Measurements from ENCODE around the gene SYNGAP1. TPM values are rescaled to one million over a fixed set of nuclear protein-coding genes. Genes with fewer than 3 reads are reported as not detected.
"Not testable (repeated sequence)": the region's sequence is repeated elsewhere in the genome, so short reads cannot be mapped to it uniquely, and the experiment has no call there.

Gene SYNGAP1
- total RNA-seq, 1 donor from 2014 or later = 56.6 TPM

GRCh38 chr6:33483678-33484077 is 63.8 kb downstream of the SYNGAP1 start:
- H3K36me3 Mint-ChIP-seq (ENCODE audit: low read depth) = no peaks in the 10 kb centered on the region
- H3K27me3 Mint-ChIP-seq (ENCODE audit: insufficient read depth) = peaks cover 9% of the 10 kb centered on the region
- no peak overlapping the region for H3K4me3 Mint-ChIP-seq
- DNase-seq (ENCODE audit: low spot score) = no peak
- no peak overlapping the region for H3K27ac Mint-ChIP-seq
- peaks cover 7% of the 10 kb centered on the region for H3K4me1 Mint-ChIP-seq (ENCODE audit: low read depth)
- no peaks in the 10 kb centered on the region for H3K9me3 Mint-ChIP-seq
- intact Hi-C loops (cut with micrococcal nuclease) = no loop called here

- DNase-seq (ENCODE audit: low spot score); H3K9me3 Mint-ChIP-seq; H3K4me1 Mint-ChIP-seq (ENCODE audit: low read depth); H3K36me3 Mint-ChIP-seq (ENCODE audit: low read depth); H3K27ac Mint-ChIP-seq; intact Hi-C loops (cut with micrococcal nuclease); H3K27me3 Mint-ChIP-seq (ENCODE audit: insufficient read depth); H3K4me3 Mint-ChIP-seq: not testable (repeated sequence)
Observed at GRCh38 chr6:33484673-33485262, 64.9 kb downstream of the SYNGAP1 start.

DNA sequence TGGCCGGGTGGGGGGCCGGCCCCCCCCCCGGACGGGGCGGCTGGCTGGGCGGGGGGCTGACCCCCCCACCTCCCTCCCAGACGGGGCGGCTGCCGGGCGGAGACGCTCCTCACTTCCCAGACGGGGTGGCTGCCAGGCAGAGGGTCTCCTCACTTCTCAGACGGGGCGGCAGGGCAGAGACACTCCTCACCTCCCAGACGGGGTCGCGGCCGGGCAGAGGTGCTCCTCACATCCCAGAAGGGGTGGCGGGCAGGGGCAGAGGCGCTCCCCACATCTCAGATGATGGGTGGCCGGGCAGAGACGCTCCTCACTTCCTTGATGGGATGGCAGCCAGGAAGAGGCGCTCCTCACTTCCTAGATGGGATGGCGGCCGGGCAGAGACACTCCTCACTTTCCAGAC is 65.8 kb downstream of the SYNGAP1 start:
- H3K9me3 Mint-ChIP-seq; H3K27ac Mint-ChIP-seq; H3K36me3 Mint-ChIP-seq (ENCODE audit: low read depth); intact Hi-C loops (cut with micrococcal nuclease); H3K4me1 Mint-ChIP-seq (ENCODE audit: low read depth); H3K27me3 Mint-ChIP-seq (ENCODE audit: insufficient read depth); DNase-seq (ENCODE audit: low spot score); H3K4me3 Mint-ChIP-seq: not testable (repeated sequence)

DNA sequence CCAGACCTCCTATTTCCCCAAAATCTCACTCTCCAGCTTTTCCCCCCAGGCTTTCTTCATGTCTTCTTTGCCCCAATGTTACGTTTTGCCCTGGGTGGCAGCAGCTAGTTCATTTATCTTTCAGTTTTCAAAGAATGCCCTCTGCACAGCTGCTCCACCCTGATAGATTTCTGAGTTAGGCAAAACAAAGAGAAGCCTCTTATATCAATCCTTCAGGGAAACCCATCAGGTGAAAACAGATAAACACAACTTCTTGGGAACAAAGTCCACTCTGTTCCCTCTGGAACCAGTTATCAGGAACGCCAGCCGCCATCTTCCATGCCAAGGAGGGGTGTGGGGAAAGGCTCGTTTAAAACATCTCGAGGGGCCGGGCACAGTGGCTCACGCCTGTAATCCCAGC is 68.5 kb downstream of the SYNGAP1 start:
- Mint-ChIP-seq H3K4me1 (ENCODE audit: low read depth) (peaks cover 7% of the 10 kb centered on the region), H3K27me3 (ENCODE audit: insufficient read depth) (peaks cover 4% of the 10 kb centered on the region), H3K27ac (no peak overlapping the region), H3K4me3 (no peak overlapping the region), H3K36me3 (ENCODE audit: low read depth) (no peaks in the 10 kb centered on the region), H3K9me3 (no peaks in the 10 kb centered on the region)
- no peak for DNase-seq (ENCODE audit: low spot score)
- intact Hi-C loops (cut with micrococcal nuclease) = no loop called here

DNA sequence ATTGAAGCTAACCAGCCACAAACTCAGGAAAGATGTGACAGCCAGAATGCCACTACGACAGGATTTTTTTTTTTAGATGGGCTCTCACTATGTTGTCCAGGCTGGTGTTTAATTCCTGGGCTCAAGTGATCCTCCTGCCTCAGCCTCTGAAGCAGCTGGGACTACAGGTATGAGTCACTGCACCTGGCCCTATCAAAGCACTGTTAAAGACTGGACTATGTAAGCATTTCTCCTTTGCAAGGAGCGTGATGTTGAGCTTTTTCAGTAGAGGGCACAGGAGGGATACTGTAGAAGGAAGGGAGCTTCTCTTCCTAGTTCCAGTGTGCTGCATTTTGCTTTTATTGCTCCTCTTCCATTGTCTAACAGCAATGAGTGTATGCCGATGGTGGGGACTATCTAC is 70.3 kb downstream of the SYNGAP1 start:
- intact Hi-C loops (cut with micrococcal nuclease) = no loop called here
- Mint-ChIP-seq H3K27ac (no peak overlapping the region), H3K4me1 (ENCODE audit: low read depth) (peaks cover 7% of the 10 kb centered on the region), H3K9me3 (no peaks in the 10 kb centered on the region), H3K27me3 (ENCODE audit: insufficient read depth) (peaks cover 2% of the 10 kb centered on the region), H3K4me3 (no peak overlapping the region), H3K36me3 (ENCODE audit: low read depth) (no peaks in the 10 kb centered on the region)
- no peak for DNase-seq (ENCODE audit: low spot score)

DNA sequence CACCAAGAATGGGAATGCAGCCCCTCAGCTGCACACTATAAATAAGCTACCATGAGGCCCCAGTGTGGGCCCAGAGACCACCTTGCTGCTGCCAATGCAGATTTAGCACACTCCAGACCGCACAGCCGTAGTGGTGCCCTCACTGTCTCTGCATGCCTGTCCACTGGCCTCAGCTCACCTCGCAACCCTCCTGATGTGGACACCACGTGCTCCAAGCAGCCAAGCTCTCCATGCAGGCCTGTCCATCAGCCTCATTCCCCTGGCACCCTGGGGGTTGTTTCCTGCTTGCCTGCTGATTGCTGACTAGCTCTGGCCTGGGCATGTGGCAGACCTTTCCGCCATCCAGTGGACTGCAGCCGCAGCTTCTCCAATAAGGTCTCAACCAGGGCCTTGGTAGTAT is 70.8 kb downstream of the SYNGAP1 start:
- H3K9me3 Mint-ChIP-seq = no peaks in the 10 kb centered on the region
- H3K4me3 Mint-ChIP-seq = no peak overlapping the region
- H3K27ac Mint-ChIP-seq = no peak overlapping the region
- H3K27me3 Mint-ChIP-seq (ENCODE audit: insufficient read depth) = peaks cover 2% of the 10 kb centered on the region
- H3K4me1 Mint-ChIP-seq (ENCODE audit: low read depth) = peaks cover 7% of the 10 kb centered on the region
- intact Hi-C loops (cut with micrococcal nuclease) = no loop called here
- DNase-seq (ENCODE audit: low spot score) = no peak
- no peaks in the 10 kb centered on the region for H3K36me3 Mint-ChIP-seq (ENCODE audit: low read depth)

DNA sequence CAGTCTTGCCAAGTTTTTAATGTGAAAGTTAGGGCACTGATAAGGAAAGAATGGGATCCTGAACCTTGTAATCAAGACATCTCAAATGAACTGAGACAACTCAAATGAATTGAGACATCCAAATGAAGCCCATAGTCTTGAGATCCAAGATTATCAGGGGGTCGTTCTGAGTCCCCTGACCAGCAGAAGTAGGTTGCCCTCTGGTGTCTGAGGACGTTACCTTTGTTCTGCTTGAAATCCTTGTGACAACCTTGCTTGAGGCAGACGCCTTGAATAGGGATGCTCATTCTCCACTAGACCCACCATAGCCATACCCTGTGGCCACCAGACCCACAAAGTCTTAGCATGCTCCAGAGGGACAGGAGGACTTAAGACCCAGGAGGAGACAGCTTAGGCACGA is 72.2 kb downstream of the SYNGAP1 start:
- Mint-ChIP-seq H3K9me3 (no peaks in the 10 kb centered on the region), H3K4me3 (no peak overlapping the region), H3K27me3 (ENCODE audit: insufficient read depth) (peaks cover 4% of the 10 kb centered on the region), H3K36me3 (ENCODE audit: low read depth) (no peaks in the 10 kb centered on the region), H3K4me1 (ENCODE audit: low read depth) (peaks cover 7% of the 10 kb centered on the region), H3K27ac (no peak overlapping the region)
- DNase-seq (ENCODE audit: low spot score) = no peak
- intact Hi-C loops (cut with micrococcal nuclease) = no loop called here

GRCh38 chr6:33497157-33497556 is 77.3 kb downstream of the SYNGAP1 start:
- no peaks in the 10 kb centered on the region for H3K36me3 Mint-ChIP-seq (ENCODE audit: low read depth)
- no peaks in the 10 kb centered on the region for H3K4me1 Mint-ChIP-seq (ENCODE audit: low read depth)
- no peak overlapping the region for H3K27ac Mint-ChIP-seq
- DNase-seq (ENCODE audit: low spot score) = no peak
- intact Hi-C loops (cut with micrococcal nuclease) = no loop called here
- peaks cover 4% of the 10 kb centered on the region for H3K27me3 Mint-ChIP-seq (ENCODE audit: insufficient read depth)
- H3K4me3 Mint-ChIP-seq = no peak overlapping the region
- H3K9me3 Mint-ChIP-seq = no peaks in the 10 kb centered on the region

DNA sequence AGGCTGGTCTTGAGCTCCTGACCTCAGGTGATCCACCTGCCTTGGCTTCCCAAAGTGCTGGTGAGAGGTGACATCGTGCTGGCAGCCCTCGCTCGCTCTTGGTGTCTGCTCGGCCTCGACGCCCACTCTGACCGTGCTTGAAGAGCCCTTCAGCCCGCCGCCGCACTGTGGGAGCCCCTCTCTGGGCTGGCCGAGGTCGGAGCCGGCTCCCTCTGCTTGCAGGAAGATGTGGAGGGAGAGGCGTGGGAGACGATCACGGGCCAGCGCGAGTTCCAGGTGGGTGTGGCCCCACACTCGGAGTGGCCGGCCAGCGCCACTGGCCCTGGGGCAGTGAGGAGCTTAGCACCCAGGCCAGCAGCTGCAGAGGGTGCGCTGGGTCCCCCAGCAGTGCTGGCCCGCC is 82.6 kb downstream of the SYNGAP1 start:
- Mint-ChIP-seq H3K4me1 (ENCODE audit: low read depth) (no peaks in the 10 kb centered on the region), H3K9me3 (no peaks in the 10 kb centered on the region), H3K36me3 (ENCODE audit: low read depth) (no peaks in the 10 kb centered on the region), H3K27ac (no peak overlapping the region), H3K27me3 (ENCODE audit: insufficient read depth) (peaks cover 5% of the 10 kb centered on the region), H3K4me3 (no peak overlapping the region)
- intact Hi-C loops (cut with micrococcal nuclease) = no loop called here
- no peak for DNase-seq (ENCODE audit: low spot score)

- Mint-ChIP-seq H3K36me3 (ENCODE audit: low read depth) (no peaks in the 10 kb centered on the region), H3K27me3 (ENCODE audit: insufficient read depth) (peaks cover 5% of the 10 kb centered on the region), H3K4me3 (no peak overlapping the region), H3K9me3 (no peaks in the 10 kb centered on the region), H3K4me1 (ENCODE audit: low read depth) (peaks cover 6% of the 10 kb centered on the region), H3K27ac (no peak overlapping the region)
- no peak for DNase-seq (ENCODE audit: low spot score)
- intact Hi-C loops (cut with micrococcal nuclease) = no loop called here
Observed at GRCh38 chr6:33504486-33504885, 84.6 kb downstream of the SYNGAP1 start.

Other genes starting within 250 kb of the SYNGAP1 start
- 0.61 and 0.65 TPM in 2 replicates for gene COL11A2, start 227.6 kb upstream of the SYNGAP1 start, total RNA-seq
- gene RXRB, start 219.4 kb upstream of the SYNGAP1 start, total RNA-seq = 46.6 and 47.4 TPM in 2 replicates
- gene SLC39A7, start 219.2 kb upstream of the SYNGAP1 start, total RNA-seq = 67.1 and 68.8 TPM in 2 replicates
- gene HSD17B8, start 215.4 kb upstream of the SYNGAP1 start, total RNA-seq = 14.8 and 15.2 TPM in 2 replicates
- gene RING1, start 211.6 kb upstream of the SYNGAP1 start, total RNA-seq = 50.7 and 53.4 TPM in 2 replicates
- 59.8 and 63.5 TPM in 2 replicates for gene VPS52, start 148.2 kb upstream of the SYNGAP1 start, total RNA-seq
- 2,930 and 2,946 TPM in 2 replicates for gene RPS18, start 148.0 kb upstream of the SYNGAP1 start, total RNA-seq
- gene B3GALT4, start 142.9 kb upstream of the SYNGAP1 start, total RNA-seq = 4.4 and 5.6 TPM in 2 replicates
- 113 and 123 TPM in 2 replicates for gene WDR46, start 130.8 kb upstream of the SYNGAP1 start, total RNA-seq
- gene PFDN6, start 130.5 kb upstream of the SYNGAP1 start, total RNA-seq = 122 and 126 TPM in 2 replicates
- gene RGL2, start 121.1 kb upstream of the SYNGAP1 start, total RNA-seq = 27.6 and 28.0 TPM in 2 replicates
- gene TAPBP, start 106.0 kb upstream of the SYNGAP1 start, total RNA-seq = 264 and 265 TPM in 2 replicates
- gene ZBTB22, start 102.3 kb upstream of the SYNGAP1 start, total RNA-seq = 12.5 and 14.7 TPM in 2 replicates
- gene DAXX, start 97.1 kb upstream of the SYNGAP1 start, total RNA-seq = 66.3 and 69.3 TPM in 2 replicates
- 54.7 and 59.6 TPM in 2 replicates for gene KIFC1, start 28.2 kb upstream of the SYNGAP1 start, total RNA-seq
- gene PHF1, start 9.1 kb upstream of the SYNGAP1 start, total RNA-seq = 28.7 and 38.8 TPM in 2 replicates
- gene CUTA, start 2.0 kb upstream of the SYNGAP1 start, total RNA-seq = 131 and 137 TPM in 2 replicates
- gene ZBTB9, start 34.5 kb downstream of the SYNGAP1 start, total RNA-seq = 15.8 and 17.0 TPM in 2 replicates
- 67.0 and 67.9 TPM in 2 replicates for gene BAK1, start 160.2 kb downstream of the SYNGAP1 start, total RNA-seq
- 42.7 and 42.9 TPM in 2 replicates for gene ITPR3, start 201.3 kb downstream of the SYNGAP1 start, total RNA-seq

All from activated T-helper 1 cell treated with anti-CD3 and anti-CD28 coated beads, Interleukin-12 subunit alpha, Interleukin-12 subunit beta, Interleukin-2, Interleukin-4 antibody, amounts not matched to agents 30 ng/mL and 10 ng/mL and 1 ng/mL, durations not matched to agents 14 hours and 24 hours and 36 hours (primary cell).